ENCODE data around the gene IER5. TPM values are rescaled to one million over a fixed set of nuclear protein-coding genes. Genes with fewer than 3 reads are reported as not detected.

IER5 gene
- total and polyA plus RNA-seq, 2 donors (not counting 1 experiment from before 2014, with no cell fraction given): 98.1 to 166 TPM

DNA sequence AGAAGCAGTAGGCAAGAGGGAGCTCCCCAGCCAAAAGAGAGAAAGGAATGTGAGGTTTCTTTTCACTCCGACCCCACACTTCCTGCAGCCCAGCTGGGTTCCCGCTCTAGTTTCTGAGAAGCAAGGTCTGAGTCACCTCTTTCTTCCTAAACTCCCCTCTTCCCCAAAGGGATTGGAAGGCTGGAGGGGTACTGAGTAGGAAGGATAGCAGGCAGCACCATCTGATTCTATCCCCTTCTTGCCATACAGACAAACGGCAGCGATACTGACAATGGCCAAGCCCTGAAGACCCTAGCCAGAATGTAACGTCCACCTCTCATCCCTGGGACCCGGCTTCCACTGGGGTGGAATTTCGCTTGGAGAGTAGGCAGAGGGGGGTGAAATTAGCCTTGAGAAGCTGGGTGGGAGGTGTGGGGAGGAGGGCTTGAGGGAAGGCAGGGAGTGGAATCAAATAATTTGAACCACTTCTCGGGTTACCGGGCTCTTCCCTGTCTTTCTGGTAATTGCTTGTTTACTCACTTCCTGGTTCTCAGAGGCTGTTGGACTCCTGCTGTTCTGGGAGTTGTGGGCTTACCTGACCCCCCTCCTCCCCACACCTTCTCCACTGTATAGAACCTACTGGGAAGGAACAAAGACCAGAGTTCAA, 13.2 kb downstream of the IER5 start:
- no peaks in the 10 kb centered on the region for H3K9me3 Mint-ChIP-seq (ENCODE audit: insufficient read depth)
- H3K27ac Mint-ChIP-seq: no peak overlapping the region
- Histone ChIP-seq H3K4me1 (ENCODE audit: control insufficient read depth in 2 of 2, insufficient read depth in 2 of 2, low read length in 2 of 2) (peaks cover 32 to 39% of the 10 kb centered on the region in 2 donors), H3K36me3 (replicated peaks in 1 of 2; ENCODE audit: control extremely low read depth in 1 of 2, control insufficient read depth in 1 of 2, extremely low read depth in 1 of 2, insufficient read depth in 2 of 2, low read length in 1 of 2) (no peaks in the 10 kb centered on the region), H3K4me3 (ENCODE audit: control extremely low read depth in 1 of 5, extremely low read depth in 1 of 5, insufficient read depth in 1 of 5, low read depth in 2 of 5, low read length in 4 of 5) (no peak overlapping the region), H3K4me2 (replicated peaks; ENCODE audit: low read depth, low read length, poor library complexity, severe bottlenecking) (no peak overlapping the region), H3K79me2 (ENCODE audit: control insufficient read depth, insufficient read depth, low read length) (no peaks in the 10 kb centered on the region), H3K9me3 (ENCODE audit: control extremely low read depth in 1 of 3, control insufficient read depth in 2 of 3, insufficient read depth in 1 of 3, low read length in 2 of 3) (no peaks in the 10 kb centered on the region), H3K9ac (ENCODE audit: low read length) (no peak overlapping the region), H3K27me3 (replicated peaks in 1 of 4; ENCODE audit: control extremely low read depth in 1 of 4, control insufficient read depth in 3 of 4, insufficient read depth in 4 of 4, low read length in 3 of 4) (no peaks in the 10 kb centered on the region), H4K20me1 (ENCODE audit: control insufficient read depth, insufficient read depth, low read length, poor library complexity, severe bottlenecking) (no peaks in the 10 kb centered on the region), H2AFZ (ENCODE audit: insufficient read depth, low read depth, low read length, poor library complexity, severe bottlenecking) (no peak overlapping the region), H3K27ac (ENCODE audit: low read length in 2 of 2) (no peak overlapping the region)
- no peaks in the 10 kb centered on the region for H3K27me3 Mint-ChIP-seq
- H3K4me1 Mint-ChIP-seq: peaks cover 56% of the 10 kb centered on the region
- ATAC-seq (ENCODE audit: low read depth): no peak
- POLR2A ChIA-PET: interaction anchor here (6.8 kb wide), 1 partner anchor 14 kb away, joined by 98 read pairs; the partner anchor contains the start of gene IER5
- TF ChIP-seq, protein P1, sequence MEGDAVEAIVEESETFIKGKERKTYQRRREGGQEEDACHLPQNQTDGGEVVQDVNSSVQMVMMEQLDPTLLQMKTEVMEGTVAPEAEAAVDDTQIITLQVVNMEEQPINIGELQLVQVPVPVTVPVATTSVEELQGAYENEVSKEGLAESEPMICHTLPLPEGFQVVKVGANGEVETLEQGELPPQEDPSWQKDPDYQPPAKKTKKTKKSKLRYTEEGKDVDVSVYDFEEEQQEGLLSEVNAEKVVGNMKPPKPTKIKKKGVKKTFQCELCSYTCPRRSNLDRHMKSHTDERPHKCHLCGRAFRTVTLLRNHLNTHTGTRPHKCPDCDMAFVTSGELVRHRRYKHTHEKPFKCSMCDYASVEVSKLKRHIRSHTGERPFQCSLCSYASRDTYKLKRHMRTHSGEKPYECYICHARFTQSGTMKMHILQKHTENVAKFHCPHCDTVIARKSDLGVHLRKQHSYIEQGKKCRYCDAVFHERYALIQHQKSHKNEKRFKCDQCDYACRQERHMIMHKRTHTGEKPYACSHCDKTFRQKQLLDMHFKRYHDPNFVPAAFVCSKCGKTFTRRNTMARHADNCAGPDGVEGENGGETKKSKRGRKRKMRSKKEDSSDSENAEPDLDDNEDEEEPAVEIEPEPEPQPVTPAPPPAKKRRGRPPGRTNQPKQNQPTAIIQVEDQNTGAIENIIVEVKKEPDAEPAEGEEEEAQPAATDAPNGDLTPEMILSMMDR (IDR thresholded peaks at IDR 0.05): no peak
- TF ChIP-seq EZH2 (IDR thresholded peaks at IDR 0.05; ENCODE audit: borderline replicate concordance, insufficient read depth, low read depth, low read length, poor library complexity, severe bottlenecking): no peak
- CTCF ChIA-PET: interaction anchor here (3.4 to 7.7 kb wide), 5 partner anchors 11 to 41 kb away, joined by 14 to 141 read pairs (median 51); partner anchors contain the start of gene IER5
- intact Hi-C loops (cut with micrococcal nuclease): loop anchor here (10.0 kb wide), 1 partner anchor 1147 kb away; the partner anchor contains the start of gene CEP350
- WGBS (ENCODE audit: insufficient coverage): 96% methylated on average over 3 of the region's 9 CpGs
- no peak overlapping the region for H3K4me3 Mint-ChIP-seq
- no peak for DNase-seq

DNA sequence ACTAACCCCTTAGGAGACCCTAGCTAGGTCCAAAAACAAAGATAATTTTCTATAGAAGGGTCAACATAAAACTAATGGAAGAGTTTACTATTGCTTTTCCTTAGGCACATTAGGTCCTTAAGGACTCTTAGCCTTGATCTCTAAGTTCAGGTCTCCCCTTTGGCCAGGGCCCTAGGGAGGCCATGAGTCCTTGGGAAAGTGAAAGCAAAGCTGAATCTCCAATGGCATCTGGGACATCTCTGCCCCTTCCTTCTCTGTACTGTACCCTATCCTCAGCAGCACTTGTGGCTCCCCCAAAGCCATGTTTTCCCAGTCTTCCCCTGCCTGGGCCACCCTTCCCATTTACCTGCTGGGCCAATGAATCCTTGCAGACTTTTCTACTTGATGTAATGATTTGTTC, 14.3 kb downstream of the IER5 start:
- Histone ChIP-seq H3K4me3 (ENCODE audit: control extremely low read depth in 1 of 5, extremely low read depth in 1 of 5, insufficient read depth in 1 of 5, low read depth in 2 of 5, low read length in 4 of 5) (no peak overlapping the region), H3K27ac (ENCODE audit: low read length in 2 of 2) (no peak overlapping the region), H3K79me2 (ENCODE audit: control insufficient read depth, insufficient read depth, low read length) (no peaks in the 10 kb centered on the region), H3K9ac (ENCODE audit: low read length) (no peak overlapping the region), H2AFZ (ENCODE audit: insufficient read depth, low read depth, low read length, poor library complexity, severe bottlenecking) (no peak overlapping the region), H4K20me1 (ENCODE audit: control insufficient read depth, insufficient read depth, low read length, poor library complexity, severe bottlenecking) (no peaks in the 10 kb centered on the region), H3K9me3 (ENCODE audit: control extremely low read depth in 1 of 3, control insufficient read depth in 2 of 3, insufficient read depth in 1 of 3, low read length in 2 of 3) (no peaks in the 10 kb centered on the region), H3K4me2 (replicated peaks; ENCODE audit: low read depth, low read length, poor library complexity, severe bottlenecking) (no peak overlapping the region), H3K36me3 (replicated peaks in 1 of 2; ENCODE audit: control extremely low read depth in 1 of 2, control insufficient read depth in 1 of 2, extremely low read depth in 1 of 2, insufficient read depth in 2 of 2, low read length in 1 of 2) (no peaks in the 10 kb centered on the region), H3K27me3 (replicated peaks in 1 of 4; ENCODE audit: control extremely low read depth in 1 of 4, control insufficient read depth in 3 of 4, insufficient read depth in 4 of 4, low read length in 3 of 4) (no peaks in the 10 kb centered on the region), H3K4me1 (ENCODE audit: control insufficient read depth in 2 of 2, insufficient read depth in 2 of 2, low read length in 2 of 2) (peaks cover 32 to 37% of the 10 kb centered on the region in 2 donors)
- TF ChIP-seq EZH2 (IDR thresholded peaks at IDR 0.05; ENCODE audit: borderline replicate concordance, insufficient read depth, low read depth, low read length, poor library complexity, severe bottlenecking): no peak
- TF ChIP-seq, protein P1 (IDR thresholded peaks at IDR 0.05): no peak
- no peak for ATAC-seq (ENCODE audit: low read depth)
- H3K4me3 Mint-ChIP-seq: no peak overlapping the region
- no peaks in the 10 kb centered on the region for H3K9me3 Mint-ChIP-seq (ENCODE audit: insufficient read depth)
- POLR2A ChIA-PET: interaction anchor here (0.7 to 6.8 kb wide), 4 partner anchors 15 to 38 kb away, joined by 3 to 98 read pairs (median 22); partner anchors contain the start of gene IER5
- H3K4me1 Mint-ChIP-seq: peaks cover 58% of the 10 kb centered on the region
- intact Hi-C loops (cut with micrococcal nuclease): loop anchor here (10.0 kb wide), 1 partner anchor 1148 kb away; the partner anchor contains the start of gene CEP350
- H3K27me3 Mint-ChIP-seq: no peaks in the 10 kb centered on the region
- CTCF ChIA-PET: interaction anchor here (1.2 to 6.8 kb wide), 4 partner anchors 14 to 64 kb away, joined by 3 to 141 read pairs (median 78); partner anchors contain the start of gene IER5
- H3K27ac Mint-ChIP-seq: no peak overlapping the region
- no peak for DNase-seq
